Measurements from ENCODE around the gene ITPA.

Gene ITPA

GRCh38 chr20:3188823-3189413 is 20.4 kb upstream of the ITPA start:
- H3K4me3 ChIP-seq (ENCODE audit: low read length) = no peak overlapping the region
- TF ChIP-seq, protein P1, sequence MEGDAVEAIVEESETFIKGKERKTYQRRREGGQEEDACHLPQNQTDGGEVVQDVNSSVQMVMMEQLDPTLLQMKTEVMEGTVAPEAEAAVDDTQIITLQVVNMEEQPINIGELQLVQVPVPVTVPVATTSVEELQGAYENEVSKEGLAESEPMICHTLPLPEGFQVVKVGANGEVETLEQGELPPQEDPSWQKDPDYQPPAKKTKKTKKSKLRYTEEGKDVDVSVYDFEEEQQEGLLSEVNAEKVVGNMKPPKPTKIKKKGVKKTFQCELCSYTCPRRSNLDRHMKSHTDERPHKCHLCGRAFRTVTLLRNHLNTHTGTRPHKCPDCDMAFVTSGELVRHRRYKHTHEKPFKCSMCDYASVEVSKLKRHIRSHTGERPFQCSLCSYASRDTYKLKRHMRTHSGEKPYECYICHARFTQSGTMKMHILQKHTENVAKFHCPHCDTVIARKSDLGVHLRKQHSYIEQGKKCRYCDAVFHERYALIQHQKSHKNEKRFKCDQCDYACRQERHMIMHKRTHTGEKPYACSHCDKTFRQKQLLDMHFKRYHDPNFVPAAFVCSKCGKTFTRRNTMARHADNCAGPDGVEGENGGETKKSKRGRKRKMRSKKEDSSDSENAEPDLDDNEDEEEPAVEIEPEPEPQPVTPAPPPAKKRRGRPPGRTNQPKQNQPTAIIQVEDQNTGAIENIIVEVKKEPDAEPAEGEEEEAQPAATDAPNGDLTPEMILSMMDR (conservative IDR thresholded peaks at IDR 0.05; ENCODE audit: low read length) = no peak
- no peak for DNase-seq (ENCODE audit: low read depth)

GRCh38 chr20:3189561-3190131 is 19.7 kb upstream of the ITPA start:
- TF ChIP-seq, protein P1 (conservative IDR thresholded peaks at IDR 0.05; ENCODE audit: low read length) = no peak
- H3K4me3 ChIP-seq (ENCODE audit: low read length) = no peak overlapping the region
- DNase-seq (ENCODE audit: low read depth) = no peak

GRCh38 chr20:3190681-3191111 is 18.6 kb upstream of the ITPA start:
- no peak overlapping the region for H3K4me3 ChIP-seq (ENCODE audit: low read length)
- no peak for DNase-seq (ENCODE audit: low read depth)
- TF ChIP-seq, protein P1 (conservative IDR thresholded peaks at IDR 0.05; ENCODE audit: low read length) = no peak

DNA sequence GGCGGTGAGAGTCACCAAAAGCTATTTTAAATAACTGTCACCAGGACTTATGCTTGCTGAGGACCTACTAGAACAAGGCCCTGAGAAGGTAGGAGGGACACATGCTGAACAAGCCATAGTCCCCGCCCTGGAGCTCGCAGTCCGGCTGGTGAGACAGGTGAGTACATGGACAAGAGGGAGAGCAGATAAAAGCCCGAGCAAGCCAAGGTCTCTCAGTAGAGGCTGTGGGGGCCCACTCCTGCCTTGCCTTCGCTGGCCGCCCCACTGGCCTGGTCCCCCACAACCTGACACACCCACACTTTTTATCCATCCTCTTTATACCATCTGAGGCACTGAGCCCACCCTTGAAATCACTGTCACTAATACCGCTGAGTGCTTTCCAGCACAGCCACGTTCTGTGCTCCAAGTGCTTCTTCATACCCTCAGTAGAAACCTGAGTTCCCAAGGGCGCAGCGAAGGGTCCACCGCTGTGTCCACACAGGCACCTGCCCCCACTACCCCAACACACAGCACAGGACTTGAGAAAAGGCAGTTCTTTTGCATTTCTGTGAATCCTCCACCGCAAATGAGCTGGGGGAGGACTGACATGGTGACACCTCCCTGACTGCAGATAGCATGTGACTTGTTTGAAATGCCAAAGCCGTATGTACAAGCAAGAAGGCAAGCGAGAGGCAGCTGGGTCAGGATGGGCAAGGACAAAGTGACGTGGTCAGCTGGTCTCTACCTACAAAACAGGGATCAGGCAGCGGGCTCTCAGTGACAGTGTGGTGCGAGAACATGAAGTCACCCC is 16.9 kb upstream of the ITPA start:
- TF ChIP-seq, protein P1 (conservative IDR thresholded peaks at IDR 0.05; ENCODE audit: low read length) = no peak
- DNase-seq (ENCODE audit: low read depth) = no peak
- H3K4me3 ChIP-seq (ENCODE audit: low read length) = no peak overlapping the region

DNA sequence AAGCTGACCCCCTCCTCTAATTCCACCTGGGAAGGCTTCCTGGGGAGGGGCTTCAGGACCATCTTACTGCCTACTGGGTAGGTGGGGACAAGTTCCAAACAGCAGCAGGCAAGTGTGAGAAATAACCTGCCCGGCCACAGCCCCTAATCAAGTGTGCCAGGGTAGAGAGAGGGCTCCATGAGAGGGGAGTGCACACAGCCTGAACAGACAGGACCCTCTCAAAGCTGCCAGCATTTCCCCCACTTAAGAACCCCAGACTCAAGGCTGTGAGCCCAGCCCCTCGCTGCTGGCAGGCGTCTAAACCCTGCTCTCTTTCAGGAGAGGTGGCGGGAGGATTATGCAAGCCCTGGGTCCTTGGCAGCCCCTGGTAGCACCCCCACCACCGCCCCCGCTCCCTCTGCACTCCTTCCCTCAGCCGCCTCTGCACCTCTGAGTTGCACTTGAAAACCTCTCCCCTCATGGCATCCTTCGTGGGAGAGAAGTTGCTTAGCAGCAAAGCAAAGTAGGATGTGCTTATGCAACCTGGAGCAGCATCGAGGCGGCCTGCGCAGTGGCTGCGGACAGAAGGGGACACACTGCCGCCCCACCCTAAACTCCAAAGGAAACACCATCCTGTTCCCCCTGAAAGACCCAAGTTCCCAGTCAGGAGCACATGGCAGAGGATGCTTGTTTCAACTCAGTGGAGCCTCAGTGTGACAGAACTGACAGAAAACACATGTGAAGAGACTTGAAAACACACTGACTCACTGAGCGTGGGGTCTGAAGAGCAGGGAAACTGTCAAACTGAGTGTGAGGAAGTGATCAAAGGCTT is 15.3 kb upstream of the ITPA start:
- TF ChIP-seq, protein P1 (conservative IDR thresholded peaks at IDR 0.05; ENCODE audit: low read length) = no peak
- DNase-seq (ENCODE audit: low read depth) = no peak
- H3K4me3 ChIP-seq (ENCODE audit: low read length) = no peak overlapping the region

DNA sequence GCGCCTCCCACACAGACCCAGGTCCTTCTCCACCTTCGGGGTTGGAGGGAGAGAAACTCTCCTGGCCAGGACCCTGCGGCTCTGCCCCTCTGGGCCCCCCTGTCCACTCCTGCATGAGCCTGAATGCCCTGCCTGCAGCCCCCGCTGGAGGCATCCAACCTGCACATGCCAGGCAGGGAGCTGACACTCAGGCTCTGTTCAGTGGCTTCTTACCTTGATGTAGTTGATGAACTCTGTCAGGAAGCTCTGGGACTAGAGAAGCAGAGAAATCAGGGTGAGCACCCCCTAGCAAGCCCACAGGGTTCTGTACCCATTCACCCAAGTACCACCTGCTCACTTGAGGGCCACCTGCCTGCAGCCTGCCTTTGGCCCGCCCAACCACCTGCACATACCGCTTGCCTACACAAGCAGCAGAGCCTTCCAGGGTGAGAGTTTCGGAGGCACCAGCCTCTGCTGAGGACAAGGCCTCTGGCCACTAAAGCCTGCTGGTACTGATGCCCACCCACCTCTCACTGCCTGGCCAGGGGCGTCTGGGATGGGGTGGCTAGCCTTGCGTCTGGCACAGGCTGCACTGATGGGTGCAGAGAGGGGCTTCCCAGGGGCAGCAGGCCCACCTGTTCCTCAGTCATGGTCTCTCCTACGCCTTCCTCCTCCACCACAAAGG is 14.5 kb upstream of the ITPA start:
- H3K4me3 ChIP-seq (ENCODE audit: low read length) = no peak overlapping the region
- DNase-seq (ENCODE audit: low read depth) = no peak

More for the DNA sequence above, 14.5 kb upstream of the ITPA start:
- TF ChIP-seq, protein P1 (conservative IDR thresholded peaks at IDR 0.05; ENCODE audit: low read length) = no peak
